ENCODE measurements around the gene SDK1. TPM values are rescaled to one million over a fixed set of nuclear protein-coding genes. Genes with fewer than 3 reads are reported as not detected.

SDK1 gene
- total and polyA plus RNA-seq, 2 donors (not counting 3 experiments of a cell fraction or from before 2014, with no cell fraction given) = 1.6 to 3.9 TPM

- ChIA-PET CTCF (no interaction called here), POLR2A (no interaction called here)
- Histone ChIP-seq H3K79me2 (ENCODE audit: control insufficient read depth, insufficient read depth, low read length) (no peaks in the 10 kb centered on the region), H3K27me3 (ENCODE audit: control insufficient read depth in 2 of 2, insufficient read depth in 2 of 2, low read length in 2 of 2) (no peaks in the 10 kb centered on the region), H3K4me2 (ENCODE audit: insufficient read depth, low read length) (no peak overlapping the region), H3K9me1 (replicated peaks; ENCODE audit: control insufficient read depth, extremely low read depth, insufficient read depth, low read length) (no peaks in the 10 kb centered on the region), H4K20me1 (replicated peaks; ENCODE audit: control insufficient read depth, extremely low read depth, insufficient read depth, low read length) (no peaks in the 10 kb centered on the region), H3K27ac (ENCODE audit: insufficient read depth, low read depth, low read length) (no peak overlapping the region), H3K36me3 (ENCODE audit: control insufficient read depth in 2 of 2, extremely low read depth in 1 of 2, insufficient read depth in 2 of 2, low read length in 2 of 2) (no peaks in the 10 kb centered on the region), H2AFZ (ENCODE audit: low read depth, low read length) (no peak overlapping the region), H3K4me1 (ENCODE audit: control insufficient read depth, extremely low read depth, insufficient read depth, low read length) (no peaks in the 10 kb centered on the region), H3K9me3 (replicated peaks; ENCODE audit: control insufficient read depth, insufficient read depth, low read length) (no peaks in the 10 kb centered on the region), H3K4me3 (replicated peaks in 1 of 3; ENCODE audit: insufficient read depth in 1 of 3, low read depth in 1 of 3, low read length in 3 of 3) (no peak overlapping the region), H3K9ac (replicated peaks; ENCODE audit: extremely low read depth, insufficient read depth, low read length) (no peak overlapping the region)
- intact Hi-C loops (cut with micrococcal nuclease) (no loop called here), dilution Hi-C loops (cut with MboI; ENCODE audit: extremely low pct_ligation_motif_present, low sequenced_read_pairs) (no loop called here)
- DNase-seq (ENCODE audit: low read depth, low spot score) (no peak), FAIRE-seq (no peak)
- TF ChIP-seq MYC (IDR thresholded peaks at IDR 0.05; ENCODE audit: low read depth, low read length) = no peak
- TF ChIP-seq JUN (IDR thresholded peaks at IDR 0.05; ENCODE audit: borderline replicate concordance, insufficient read depth, insufficient read length, low read depth) = no peak
- TF ChIP-seq CTCF (IDR thresholded peaks at IDR 0.05; ENCODE audit: extremely low read depth in 1 of 2, insufficient read depth in 1 of 2, low read depth in 1 of 2, low read length in 2 of 2) = no peak
- TF ChIP-seq FOS (IDR thresholded peaks at IDR 0.05; ENCODE audit: borderline replicate concordance, insufficient read depth, low read length) = no peak
- TF ChIP-seq POLR2AphosphoS5 (IDR thresholded peaks at IDR 0.05; ENCODE audit: insufficient read depth, low read depth, low read length) = no peak
- no peak for TF ChIP-seq MAX (IDR thresholded peaks at IDR 0.05; ENCODE audit: insufficient read depth, insufficient read length)
- no peak for TF ChIP-seq EZH2 (IDR thresholded peaks at IDR 0.05; ENCODE audit: borderline replicate concordance, low read depth, low read length, severe bottlenecking)
- no peak for TF ChIP-seq POLR2A (IDR thresholded peaks at IDR 0.05; ENCODE audit: low read depth, low read length)
- no peak for TF ChIP-seq GATA2 (IDR thresholded peaks at IDR 0.05; ENCODE audit: insufficient read depth, insufficient read length, low read depth, low read length)
- BruUV-seq (replicated peaks) = no TSS peak
These were observed 267.5 kb downstream of the SDK1 start for GRCh38 chr7:3568516-3568915.

All from endothelial cell of umbilical vein (primary cell).